ENCODE measurements around the gene FSIP1.

DNA sequence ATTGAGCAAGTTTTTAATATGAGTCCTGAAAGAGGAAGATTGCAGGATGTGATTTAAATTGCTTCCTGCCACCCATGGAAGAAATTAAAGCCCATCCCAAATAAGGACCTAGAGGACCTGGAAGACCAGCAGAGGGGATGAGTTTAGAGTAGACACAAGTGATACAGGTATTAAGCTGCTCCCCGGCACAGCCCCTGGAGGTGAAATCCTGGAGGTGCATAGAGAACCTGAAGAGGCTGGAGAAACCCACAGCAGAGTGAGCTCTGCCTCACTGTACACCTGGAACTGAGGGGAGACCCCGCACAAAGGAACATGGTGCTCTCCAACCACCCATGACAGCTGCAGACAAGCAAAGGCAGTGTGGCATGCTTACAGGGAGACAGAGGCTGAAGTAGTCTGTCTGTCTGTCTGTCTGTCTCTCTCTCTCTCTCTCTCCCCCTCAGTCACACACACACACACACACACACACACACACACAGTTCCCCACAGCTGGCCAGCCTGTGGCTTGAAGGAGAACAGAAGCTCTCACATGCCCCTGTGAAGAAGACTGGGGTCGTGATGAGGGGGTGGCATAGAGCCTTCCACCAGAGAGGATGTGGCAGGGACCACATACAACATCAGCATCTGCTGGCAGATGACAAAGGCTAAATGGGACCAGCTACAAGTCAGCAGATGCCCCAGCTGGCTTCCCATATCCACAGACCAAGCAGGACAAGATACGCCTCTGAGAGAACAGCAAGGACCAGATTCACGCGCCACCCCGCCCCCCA, 38.1 kb downstream of the FSIP1 start:
- TF ChIP-seq SIN3A (IDR thresholded peaks at IDR 0.05; ENCODE audit: borderline replicate concordance, insufficient read depth, low read length) (no peak), POLR2AphosphoS5 (IDR thresholded peaks at IDR 0.05; ENCODE audit: low read depth, low read length) (no peak), TAF1 (IDR thresholded peaks at IDR 0.05; ENCODE audit: borderline replicate concordance, insufficient read depth, low read length) (no peak), FOXP2 (optimal IDR thresholded peaks at IDR 0.05; ENCODE audit: borderline replicate concordance, extremely low read depth, extremely low read length, insufficient read depth) (no peak)
- TF ChIP-seq, protein P1, sequence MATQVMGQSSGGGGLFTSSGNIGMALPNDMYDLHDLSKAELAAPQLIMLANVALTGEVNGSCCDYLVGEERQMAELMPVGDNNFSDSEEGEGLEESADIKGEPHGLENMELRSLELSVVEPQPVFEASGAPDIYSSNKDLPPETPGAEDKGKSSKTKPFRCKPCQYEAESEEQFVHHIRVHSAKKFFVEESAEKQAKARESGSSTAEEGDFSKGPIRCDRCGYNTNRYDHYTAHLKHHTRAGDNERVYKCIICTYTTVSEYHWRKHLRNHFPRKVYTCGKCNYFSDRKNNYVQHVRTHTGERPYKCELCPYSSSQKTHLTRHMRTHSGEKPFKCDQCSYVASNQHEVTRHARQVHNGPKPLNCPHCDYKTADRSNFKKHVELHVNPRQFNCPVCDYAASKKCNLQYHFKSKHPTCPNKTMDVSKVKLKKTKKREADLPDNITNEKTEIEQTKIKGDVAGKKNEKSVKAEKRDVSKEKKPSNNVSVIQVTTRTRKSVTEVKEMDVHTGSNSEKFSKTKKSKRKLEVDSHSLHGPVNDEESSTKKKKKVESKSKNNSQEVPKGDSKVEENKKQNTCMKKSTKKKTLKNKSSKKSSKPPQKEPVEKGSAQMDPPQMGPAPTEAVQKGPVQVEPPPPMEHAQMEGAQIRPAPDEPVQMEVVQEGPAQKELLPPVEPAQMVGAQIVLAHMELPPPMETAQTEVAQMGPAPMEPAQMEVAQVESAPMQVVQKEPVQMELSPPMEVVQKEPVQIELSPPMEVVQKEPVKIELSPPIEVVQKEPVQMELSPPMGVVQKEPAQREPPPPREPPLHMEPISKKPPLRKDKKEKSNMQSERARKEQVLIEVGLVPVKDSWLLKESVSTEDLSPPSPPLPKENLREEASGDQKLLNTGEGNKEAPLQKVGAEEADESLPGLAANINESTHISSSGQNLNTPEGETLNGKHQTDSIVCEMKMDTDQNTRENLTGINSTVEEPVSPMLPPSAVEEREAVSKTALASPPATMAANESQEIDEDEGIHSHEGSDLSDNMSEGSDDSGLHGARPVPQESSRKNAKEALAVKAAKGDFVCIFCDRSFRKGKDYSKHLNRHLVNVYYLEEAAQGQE (IDR thresholded peaks at IDR 0.05; ENCODE audit: insufficient read depth in 1 of 2, low read depth in 2 of 2, low read length in 2 of 2), result no peak
